OCI-LY3 (cell line): Measurements from ENCODE around the gene SIGLEC9.

ENCODE experiments used
- H2AFZ ChIP-seq: fragments of 200-600, 300-600 bp; shearing (Covaris generic); 2 replicates; pipeline ENCODE4 v1.6.0; 2014; ENCODE audit warnings: antibody characterized with exemption, low read depth, low read length
- H3K27ac ChIP-seq: fragments of 200-600, 300-600 bp; sonication (generic); 2 replicates; pipeline ENCODE4 v1.5.1; 2014; ENCODE audit warnings: mild to moderate bottlenecking, low read length, moderate library complexity, mixed read lengths
- H3K27me3 ChIP-seq: fragments of 200-600, 300-600 bp; sonication (generic); 2 replicates; pipeline ENCODE4 v1.6.1; 2014; ENCODE audit warnings: low read depth, low read length, mixed read lengths
- H3K36me3 ChIP-seq: fragments of 200-600, 300-600 bp; sonication (generic); replicated peaks from 2 replicates; pipeline ENCODE3; 2014; ENCODE audit warnings: low read depth, low read length, mixed read lengths
- H3K4me1 ChIP-seq: fragments of 300-600, 200-600 bp; sonication (generic); 2 replicates; pipeline ENCODE4 v1.6.1; 2014; ENCODE audit warnings: low read length, mixed read lengths
- H3K4me2 ChIP-seq: fragments of 200-600, 300-600 bp; sonication (generic); 2 replicates; pipeline ENCODE4 v1.6.1; 2014; ENCODE audit warnings: low read length, mixed read lengths
- H3K4me3 ChIP-seq: fragments of 300-600, 200-600 bp; sonication (generic); 2 replicates; pipeline ENCODE4 v1.5.1; 2014; ENCODE audit warnings: antibody characterized with exemption, mild to moderate bottlenecking, low read length, moderate library complexity
- H3K79me2 ChIP-seq: fragments of 300-600, 200-600 bp; shearing (Covaris generic); 2 replicates; pipeline ENCODE4 v1.6.1; 2014; ENCODE audit warnings: mild to moderate bottlenecking, low read length, mixed read lengths
- H3K9ac ChIP-seq: fragments of 300-600, 200-600 bp; shearing (Covaris generic); 2 replicates; pipeline ENCODE4 v1.6.0; 2014; ENCODE audit warnings: mild to moderate bottlenecking, low read length, moderate library complexity
- H3K9me3 ChIP-seq: fragments of 200-600, 300-600 bp; shearing (Covaris generic); 2 replicates; pipeline ENCODE4 v1.6.1; 2014; ENCODE audit warnings: low read length, mixed read lengths; ENCODE audit not compliant: insufficient read depth
- H4K20me1 ChIP-seq: fragments of 200-600, 300-600 bp; sonication (generic); 2 replicates; pipeline ENCODE4 v1.6.1; 2016; ENCODE audit warnings: low read length, mixed read lengths; ENCODE audit not compliant: insufficient read depth
- EZH2phosphoT487 ChIP-seq: fragments of 200-600 bp; shearing (Covaris generic); IDR thresholded peaks from 2 replicates; pipeline ENCODE4 v1.6.1; 2018; ENCODE audit warnings: antibody characterized with exemption, mixed run types, low read depth
- TF ChIP-seq, protein P1 (sequence below): fragments of 200-600, 300-600 bp; sonication (generic); IDR thresholded peaks from 2 replicates; pipeline ENCODE4 v1.5.1; 2014; ENCODE audit warnings: antibody characterized with exemption, low read length, low read depth

SIGLEC9 gene

GRCh38 chr19:51147663-51148062 lies 23.0 kb downstream of the SIGLEC9 start:
- peaks cover 48% of the 10 kb centered on the region for H3K27me3 ChIP-seq
- no peak overlapping the region for H2AFZ ChIP-seq
- no peaks in the 10 kb centered on the region for H4K20me1 ChIP-seq
- no peak overlapping the region for H3K4me2 ChIP-seq
- no peak overlapping the region for H3K4me3 ChIP-seq
- no peaks in the 10 kb centered on the region for H3K9me3 ChIP-seq
- H3K36me3 ChIP-seq, result no peaks in the 10 kb centered on the region
- H3K79me2 ChIP-seq, result no peaks in the 10 kb centered on the region
- no peak overlapping the region for H3K9ac ChIP-seq
- TF ChIP-seq, protein P1, sequence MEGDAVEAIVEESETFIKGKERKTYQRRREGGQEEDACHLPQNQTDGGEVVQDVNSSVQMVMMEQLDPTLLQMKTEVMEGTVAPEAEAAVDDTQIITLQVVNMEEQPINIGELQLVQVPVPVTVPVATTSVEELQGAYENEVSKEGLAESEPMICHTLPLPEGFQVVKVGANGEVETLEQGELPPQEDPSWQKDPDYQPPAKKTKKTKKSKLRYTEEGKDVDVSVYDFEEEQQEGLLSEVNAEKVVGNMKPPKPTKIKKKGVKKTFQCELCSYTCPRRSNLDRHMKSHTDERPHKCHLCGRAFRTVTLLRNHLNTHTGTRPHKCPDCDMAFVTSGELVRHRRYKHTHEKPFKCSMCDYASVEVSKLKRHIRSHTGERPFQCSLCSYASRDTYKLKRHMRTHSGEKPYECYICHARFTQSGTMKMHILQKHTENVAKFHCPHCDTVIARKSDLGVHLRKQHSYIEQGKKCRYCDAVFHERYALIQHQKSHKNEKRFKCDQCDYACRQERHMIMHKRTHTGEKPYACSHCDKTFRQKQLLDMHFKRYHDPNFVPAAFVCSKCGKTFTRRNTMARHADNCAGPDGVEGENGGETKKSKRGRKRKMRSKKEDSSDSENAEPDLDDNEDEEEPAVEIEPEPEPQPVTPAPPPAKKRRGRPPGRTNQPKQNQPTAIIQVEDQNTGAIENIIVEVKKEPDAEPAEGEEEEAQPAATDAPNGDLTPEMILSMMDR, result no peak
- TF ChIP-seq EZH2phosphoT487, result no peak
- no peak overlapping the region for H3K27ac ChIP-seq
- no peaks in the 10 kb centered on the region for H3K4me1 ChIP-seq

DNA sequence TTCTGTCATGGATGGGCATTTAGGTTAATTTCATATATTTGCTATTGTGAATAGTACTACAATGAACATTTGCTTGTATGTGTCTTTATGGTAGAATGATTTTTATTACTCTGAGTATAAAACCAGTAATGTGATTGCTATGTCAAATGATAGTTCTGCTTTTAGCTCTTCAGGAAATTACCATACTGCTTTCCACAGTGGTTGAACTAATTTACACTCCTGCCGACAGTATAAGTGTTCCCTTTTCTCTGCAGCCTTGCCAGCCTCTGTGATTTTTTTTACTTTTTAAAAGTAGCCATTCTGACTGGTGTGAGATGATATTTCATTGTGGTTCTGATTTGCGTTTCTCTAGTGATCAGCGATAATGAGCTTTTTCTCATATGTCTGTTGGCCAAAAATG lies 23.9 kb downstream of the SIGLEC9 start:
- H3K9ac ChIP-seq, result no peak overlapping the region
- no peak overlapping the region for H3K4me3 ChIP-seq
- H2AFZ ChIP-seq, result no peak overlapping the region
- no peaks in the 10 kb centered on the region for H3K9me3 ChIP-seq
- peaks cover 55% of the 10 kb centered on the region for H3K27me3 ChIP-seq
- H3K27ac ChIP-seq, result no peak overlapping the region
- H4K20me1 ChIP-seq, result no peaks in the 10 kb centered on the region
- H3K4me1 ChIP-seq, result no peaks in the 10 kb centered on the region
- no peaks in the 10 kb centered on the region for H3K36me3 ChIP-seq
- TF ChIP-seq EZH2phosphoT487, result no peak
- TF ChIP-seq, protein P1, result no peak
- no peaks in the 10 kb centered on the region for H3K79me2 ChIP-seq
- no peak overlapping the region for H3K4me2 ChIP-seq

GRCh38 chr19:51150627-51151026 lies 25.9 kb downstream of the SIGLEC9 start:
- no peaks in the 10 kb centered on the region for H3K79me2 ChIP-seq
- H3K9ac ChIP-seq, result no peak overlapping the region
- H3K4me1 ChIP-seq, result no peaks in the 10 kb centered on the region
- H2AFZ ChIP-seq, result no peak overlapping the region
- H3K27ac ChIP-seq, result no peak overlapping the region
- peaks cover 56% of the 10 kb centered on the region for H3K27me3 ChIP-seq
- H3K4me3 ChIP-seq, result no peak overlapping the region
- no peak overlapping the region for H3K4me2 ChIP-seq
- TF ChIP-seq EZH2phosphoT487, result no peak
- no peaks in the 10 kb centered on the region for H3K36me3 ChIP-seq
- no peaks in the 10 kb centered on the region for H4K20me1 ChIP-seq
- no peaks in the 10 kb centered on the region for H3K9me3 ChIP-seq

DNA sequence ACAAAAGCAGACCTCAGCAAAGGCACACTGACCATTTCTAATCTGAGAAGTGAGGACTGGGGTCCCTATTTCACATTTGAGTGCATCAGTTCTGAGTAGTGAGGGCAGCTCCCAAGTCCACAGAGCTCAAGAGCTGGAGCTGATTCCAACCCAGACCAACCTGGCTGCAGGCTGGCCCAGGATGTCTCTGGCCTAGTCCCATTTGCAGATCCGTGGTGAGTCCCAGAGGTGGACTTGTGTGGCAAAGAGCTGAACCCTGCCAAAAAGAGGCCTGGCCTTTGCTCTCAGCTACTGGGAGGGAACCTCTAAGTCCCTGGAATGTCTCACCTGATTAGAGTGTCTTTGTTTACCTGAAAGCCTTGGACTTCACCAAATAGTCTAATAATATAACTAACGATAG lies 32.0 kb downstream of the SIGLEC9 start:
- Histone ChIP-seq H3K36me3 (no peaks in the 10 kb centered on the region), H3K4me2 (no peak overlapping the region), H4K20me1 (no peaks in the 10 kb centered on the region), H3K27me3 (peaks cover 50% of the 10 kb centered on the region), H3K79me2 (no peaks in the 10 kb centered on the region), H2AFZ (no peak overlapping the region), H3K9me3 (no peaks in the 10 kb centered on the region), H3K4me3 (no peak overlapping the region), H3K4me1 (no peaks in the 10 kb centered on the region), H3K9ac (no peak overlapping the region), H3K27ac (no peak overlapping the region)
- TF ChIP-seq, protein P1, result no peak
- TF ChIP-seq EZH2phosphoT487, result no peak

DNA sequence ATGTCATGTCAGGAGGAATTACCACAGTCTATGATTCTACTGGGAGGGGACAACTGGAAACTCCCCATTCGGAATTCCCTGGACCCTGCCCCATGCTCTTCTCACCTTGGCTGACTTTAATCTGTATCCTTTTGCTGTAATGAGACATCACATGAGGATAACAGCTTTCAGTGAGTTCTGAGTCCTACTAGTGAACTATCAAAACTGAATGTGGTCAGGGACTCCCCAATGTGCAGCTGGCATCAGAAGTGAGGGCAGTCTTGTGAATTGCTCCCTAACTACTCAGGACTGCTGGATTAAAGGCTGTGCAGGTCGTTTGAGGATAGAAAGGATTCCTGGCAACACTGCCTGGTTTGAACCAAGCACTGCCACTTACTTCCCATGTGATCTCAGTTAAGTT lies 32.6 kb downstream of the SIGLEC9 start:
- no peak overlapping the region for H3K4me2 ChIP-seq
- H3K4me3 ChIP-seq, result no peak overlapping the region
- no peak for TF ChIP-seq EZH2phosphoT487
- TF ChIP-seq, protein P1, result no peak
- no peaks in the 10 kb centered on the region for H4K20me1 ChIP-seq
- no peak overlapping the region for H3K27ac ChIP-seq
- no peaks in the 10 kb centered on the region for H3K36me3 ChIP-seq
- no peak overlapping the region for H3K9ac ChIP-seq
- no peaks in the 10 kb centered on the region for H3K4me1 ChIP-seq
- H3K79me2 ChIP-seq, result no peaks in the 10 kb centered on the region
- no peaks in the 10 kb centered on the region for H3K9me3 ChIP-seq
- peaks cover 45% of the 10 kb centered on the region for H3K27me3 ChIP-seq
- no peak overlapping the region for H2AFZ ChIP-seq
